NCI-H2081 treated with DMSO at 0.1 percent for 48 hours (cell line): Measurements from ENCODE around the gene ZNF142.

Experiments
- DNase-seq: peaks from one replicate; lab custom pipeline; 2025; lab: John Stamatoyannopoulos, UW

Gene ZNF142

DNA sequence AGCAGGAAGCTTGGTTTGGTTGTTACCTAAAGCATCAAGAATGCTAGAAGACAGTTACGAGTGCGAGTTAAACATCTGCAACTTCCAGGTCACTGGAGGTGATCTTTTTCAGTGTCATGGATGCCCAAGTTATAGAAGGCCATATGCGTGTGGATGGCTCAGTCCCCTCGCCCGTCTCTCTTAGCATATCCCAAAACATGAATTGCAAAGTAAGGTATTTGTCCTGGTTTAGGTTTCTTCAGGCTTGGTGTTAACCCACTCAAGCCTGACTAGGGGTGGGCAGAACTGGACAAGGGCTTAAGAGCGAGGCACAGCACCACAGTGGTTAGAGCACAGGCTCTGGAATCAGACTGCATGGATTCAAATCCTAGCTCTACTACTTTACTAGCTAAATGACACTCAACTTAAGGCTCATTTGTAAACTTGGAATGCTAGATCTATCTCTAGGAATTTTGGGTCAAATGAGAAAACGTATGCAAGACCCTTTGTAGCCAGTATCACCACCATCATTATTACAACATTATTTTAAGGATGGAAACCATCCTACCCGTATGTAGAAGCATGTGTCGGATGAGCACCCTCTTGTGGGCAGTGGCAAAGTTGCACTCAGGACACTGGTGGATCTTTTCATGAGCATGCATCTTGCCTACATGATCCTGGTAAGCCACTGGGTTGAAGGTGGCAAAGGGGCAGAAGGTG, 11.2 kb downstream of the ZNF142 start:
- DNase-seq, result peak; percentile 11

DNA sequence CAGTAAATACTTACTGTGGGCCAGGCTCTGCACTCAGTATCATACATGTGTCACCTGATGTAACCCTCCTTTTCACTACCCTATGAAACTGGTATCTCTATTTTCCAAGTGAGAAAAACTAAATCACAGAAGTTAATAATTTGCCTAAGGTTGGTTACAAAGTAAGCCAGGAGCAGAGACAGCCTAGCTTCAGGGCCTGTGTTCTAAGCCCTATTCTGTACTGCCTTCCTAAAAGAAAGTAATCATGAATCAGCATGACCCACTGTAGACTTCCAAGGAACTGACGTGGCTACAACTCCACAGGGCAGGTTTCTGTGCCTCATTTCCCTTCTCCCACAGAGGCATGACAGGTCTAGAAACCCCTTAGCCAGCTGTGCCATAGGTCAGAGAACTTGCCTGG, 14.3 kb downstream of the ZNF142 start:
- DNase-seq, result no peak

DNA sequence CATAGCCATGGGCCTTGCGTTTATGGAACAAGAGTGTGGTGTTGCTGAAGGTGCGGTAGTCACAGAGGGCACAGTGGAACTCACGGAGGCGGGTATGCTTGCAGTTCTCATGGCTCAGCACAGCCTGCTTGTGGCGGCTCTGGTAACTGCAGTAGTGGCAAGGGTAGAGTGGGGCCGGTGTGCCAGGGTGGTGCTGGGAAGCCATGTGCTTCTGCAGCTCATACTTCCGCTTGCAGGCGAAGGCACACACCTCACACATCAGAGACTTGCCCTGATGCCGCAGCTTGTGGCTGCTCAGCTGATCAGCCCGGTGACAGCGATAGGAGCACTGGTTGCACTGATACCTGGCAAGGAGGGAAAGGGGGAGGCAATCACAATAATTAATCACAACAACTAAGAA, 14.7 kb downstream of the ZNF142 start:
- no peak for DNase-seq

DNA sequence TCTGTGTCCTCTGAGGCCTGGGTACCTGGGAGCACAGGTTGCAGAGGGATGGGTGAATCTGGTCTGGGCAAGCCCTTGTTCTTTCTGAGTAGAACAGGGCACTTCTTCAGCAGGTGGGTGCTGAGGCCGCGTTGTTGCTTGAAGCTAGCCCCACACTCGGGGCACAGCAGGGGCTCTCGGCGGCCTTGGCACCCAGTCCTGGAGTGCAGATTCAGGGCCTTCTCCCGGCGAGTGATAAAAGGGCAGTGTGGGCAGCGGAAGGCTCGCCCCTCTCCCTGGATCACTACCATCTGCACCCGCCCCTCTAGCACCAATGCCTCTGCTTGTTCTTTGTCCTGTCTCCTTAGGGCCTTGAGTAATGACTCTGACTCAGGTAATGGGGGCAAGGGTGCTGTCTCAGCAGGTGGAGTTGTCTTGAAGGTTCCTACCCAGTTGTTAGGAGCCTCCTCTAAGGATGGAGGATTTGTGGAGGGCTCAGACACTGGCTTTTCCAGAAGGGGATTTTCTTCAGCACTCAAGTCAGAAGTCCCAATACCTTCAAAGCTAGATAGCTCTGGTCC, 15.6 kb downstream of the ZNF142 start:
- no peak for DNase-seq

DNA sequence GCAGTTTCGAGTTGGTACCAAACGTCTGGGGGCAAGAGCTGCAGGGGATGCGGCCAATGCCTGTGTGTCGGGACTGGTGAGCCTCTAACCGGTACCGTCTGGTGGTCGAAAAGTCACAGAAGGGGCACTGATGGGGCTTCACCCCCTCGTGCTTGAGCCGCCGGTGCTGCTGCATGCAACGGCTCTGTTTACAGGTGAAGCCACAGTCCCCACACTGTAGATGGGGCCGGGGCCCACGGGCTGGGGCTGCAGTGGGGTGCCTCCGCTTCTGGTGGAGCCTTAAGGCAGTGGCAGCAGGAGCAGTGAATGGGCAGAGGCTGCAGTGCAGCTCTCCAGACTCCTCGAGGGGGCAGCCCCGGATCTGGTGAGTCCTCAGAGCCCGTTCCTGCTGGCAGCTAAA, 16.6 kb downstream of the ZNF142 start:
- DNase-seq, result no peak

DNA sequence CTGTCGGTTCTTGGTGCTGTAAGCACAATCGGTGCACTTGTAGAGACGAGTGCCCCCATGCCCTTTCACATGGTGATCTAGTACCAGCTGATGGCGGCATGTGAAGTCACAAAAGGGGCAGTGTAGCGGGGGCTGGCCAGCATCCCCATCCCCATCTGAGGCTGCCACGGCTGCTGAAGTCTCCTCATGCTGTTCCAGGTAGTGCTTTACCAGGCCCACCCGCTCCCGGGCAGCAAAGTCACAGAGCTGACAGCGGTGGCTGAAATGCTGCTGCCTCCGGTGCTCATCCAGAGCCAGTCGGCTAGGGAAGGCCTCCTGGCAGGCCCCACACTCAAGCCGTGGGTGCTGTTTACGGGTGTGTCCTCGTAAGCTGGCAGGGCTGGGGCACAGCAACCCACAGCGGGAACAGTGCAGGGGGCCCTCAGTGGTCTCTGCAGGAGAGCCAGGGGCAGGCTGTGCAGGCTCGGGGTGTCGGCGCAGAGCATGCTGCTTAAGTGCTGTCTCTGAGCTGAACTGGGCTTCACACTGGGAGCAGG, 17.2 kb downstream of the ZNF142 start:
- DNase-seq, result no peak

DNA sequence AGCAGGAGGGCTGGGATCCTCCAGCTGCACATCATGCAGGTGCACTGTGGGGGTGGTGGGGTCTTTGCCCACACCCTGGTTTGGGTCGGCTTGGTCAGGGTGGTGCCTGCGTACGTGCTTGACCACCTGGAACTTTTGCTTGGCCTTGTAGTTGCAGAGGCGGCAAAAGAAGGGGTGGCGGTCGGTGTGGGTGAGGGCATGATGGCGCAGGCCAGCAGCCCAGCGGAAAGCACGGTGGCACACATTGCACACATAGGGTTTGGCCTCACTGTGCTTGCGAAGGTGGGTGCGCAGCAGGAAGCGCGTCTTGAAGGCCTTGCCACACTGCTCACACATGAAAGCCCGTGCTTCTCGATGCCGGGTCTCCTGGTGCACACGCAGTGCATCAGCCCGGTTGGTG, 21.1 kb downstream of the ZNF142 start:
- DNase-seq, result no peak

DNA sequence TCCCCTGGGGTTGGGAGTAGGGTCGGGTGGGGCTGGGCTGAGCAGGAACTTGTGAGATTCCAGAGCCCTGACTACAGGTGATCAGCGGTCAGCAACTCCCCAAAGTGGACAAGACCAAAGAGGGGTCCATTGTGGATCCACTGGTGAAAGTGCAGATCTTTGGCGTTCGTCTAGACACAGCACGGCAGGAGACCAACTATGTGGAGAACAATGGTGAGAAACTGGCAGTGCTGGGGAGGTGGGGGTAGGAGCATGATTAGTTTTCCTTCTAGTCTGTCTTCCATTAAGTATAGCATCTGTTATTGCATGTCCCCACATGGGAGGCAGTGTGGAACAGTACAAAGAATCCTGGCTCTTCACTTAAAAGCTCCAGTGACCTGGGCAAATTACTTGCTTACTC, 23.7 kb downstream of the ZNF142 start:
- no peak for DNase-seq

DNA sequence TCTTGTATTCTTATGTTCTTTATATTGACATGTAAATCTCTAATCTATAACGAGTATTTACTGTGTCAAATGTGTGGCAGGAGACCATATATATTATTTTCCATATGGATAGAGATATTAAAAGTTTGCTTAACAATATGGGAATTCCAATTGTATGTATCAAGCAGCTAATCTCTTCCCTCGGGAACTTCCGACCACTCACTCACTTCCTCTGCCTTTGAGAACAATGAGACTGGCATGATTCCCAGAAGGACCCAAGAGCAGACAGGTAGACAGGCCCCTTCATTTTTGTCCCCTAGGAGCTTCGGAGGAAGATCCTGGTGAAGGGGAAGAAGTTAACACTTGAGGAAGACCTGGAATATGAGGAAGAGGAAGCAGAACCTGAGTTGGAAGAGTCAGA, 27.6 kb downstream of the ZNF142 start:
- DNase-seq, result no peak

DNA sequence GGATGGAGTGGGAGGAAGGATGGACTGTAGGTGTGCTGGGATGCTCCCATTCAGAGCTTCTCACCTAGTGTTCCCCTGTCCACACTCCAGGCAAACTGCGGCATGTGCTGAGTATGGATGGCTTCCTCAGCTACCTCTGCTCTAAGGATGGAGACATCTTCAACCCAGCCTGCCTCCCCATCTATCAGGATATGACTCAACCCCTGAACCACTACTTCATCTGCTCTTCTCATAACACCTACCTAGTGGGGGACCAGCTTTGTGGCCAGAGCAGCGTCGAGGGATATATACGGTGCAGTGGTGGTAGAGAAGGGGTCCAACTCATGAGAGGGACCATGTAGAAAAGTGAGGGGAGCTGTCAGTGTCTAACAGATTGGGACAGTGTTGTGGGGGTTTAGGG, 31.5 kb downstream of the ZNF142 start:
- no peak for DNase-seq

DNA sequence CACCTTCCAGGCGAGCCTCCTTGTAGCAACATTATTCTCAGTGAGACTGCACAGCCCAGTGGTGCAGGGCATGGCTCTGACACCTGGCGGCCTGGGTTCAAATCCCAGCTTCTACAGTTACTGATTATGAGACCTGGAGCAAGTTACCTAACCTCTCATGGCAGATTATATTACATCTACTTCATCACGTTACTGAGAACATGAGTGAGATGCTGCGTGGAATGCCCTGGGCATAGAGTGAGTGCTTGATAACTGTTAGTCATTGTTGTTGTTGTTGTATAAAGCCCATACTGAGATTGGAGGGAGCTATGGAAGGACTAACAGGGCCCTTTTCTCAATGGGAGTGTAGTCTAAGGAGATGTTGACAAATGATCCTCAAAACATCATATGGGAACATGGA, 33.1 kb downstream of the ZNF142 start:
- DNase-seq, result no peak

DNA sequence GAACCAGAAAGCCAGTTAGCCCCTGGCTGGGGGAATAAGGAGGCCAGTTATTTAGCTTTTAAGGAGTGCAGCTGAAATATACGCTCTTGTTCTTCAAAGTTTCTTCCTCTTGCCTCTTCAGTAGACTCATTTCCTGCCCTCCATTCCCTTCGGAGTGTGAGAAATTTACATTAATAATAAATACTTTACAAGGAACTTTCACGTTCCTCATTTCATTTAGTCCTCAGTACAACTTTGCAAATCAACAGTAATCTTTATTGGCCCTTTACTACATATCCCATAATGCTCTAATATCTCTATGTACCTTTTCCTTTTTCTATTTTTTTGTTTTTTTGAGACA, 36.1 kb downstream of the ZNF142 start:
- no peak for DNase-seq

DNA sequence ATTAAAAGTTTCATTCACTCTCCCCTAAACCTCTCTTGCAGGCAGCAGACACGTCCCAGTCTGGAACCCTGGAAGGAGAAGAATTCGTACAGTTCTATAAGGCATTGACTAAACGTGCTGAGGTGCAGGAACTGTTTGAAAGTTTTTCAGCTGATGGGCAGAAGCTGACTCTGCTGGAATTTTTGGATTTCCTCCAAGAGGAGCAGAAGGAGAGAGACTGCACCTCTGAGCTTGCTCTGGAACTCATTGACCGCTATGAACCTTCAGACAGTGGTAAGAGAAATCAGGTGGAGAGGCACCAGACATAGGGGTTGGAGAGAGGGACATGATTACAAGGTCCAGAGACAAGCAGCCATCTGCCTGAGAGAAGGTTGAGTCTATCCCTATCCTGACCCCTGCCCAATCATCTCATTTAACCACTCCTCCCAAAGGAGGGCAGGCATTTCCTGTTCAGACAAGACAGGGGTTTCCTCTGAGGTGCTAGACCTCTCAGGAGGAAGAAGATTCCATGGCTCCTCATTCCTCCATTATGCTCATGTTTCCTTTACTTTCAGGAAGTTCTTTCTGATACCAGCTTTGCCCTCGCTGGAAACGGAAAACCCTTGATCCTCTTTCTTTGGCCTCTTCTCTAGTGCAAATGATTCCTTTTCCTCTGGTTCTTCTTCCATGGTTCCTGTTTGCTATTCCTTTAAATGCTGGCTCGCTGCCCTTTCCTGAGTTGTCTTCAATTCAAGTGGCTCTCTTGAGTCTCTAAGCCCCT, 36.6 kb downstream of the ZNF142 start:
- DNase-seq, result no peak

DNA sequence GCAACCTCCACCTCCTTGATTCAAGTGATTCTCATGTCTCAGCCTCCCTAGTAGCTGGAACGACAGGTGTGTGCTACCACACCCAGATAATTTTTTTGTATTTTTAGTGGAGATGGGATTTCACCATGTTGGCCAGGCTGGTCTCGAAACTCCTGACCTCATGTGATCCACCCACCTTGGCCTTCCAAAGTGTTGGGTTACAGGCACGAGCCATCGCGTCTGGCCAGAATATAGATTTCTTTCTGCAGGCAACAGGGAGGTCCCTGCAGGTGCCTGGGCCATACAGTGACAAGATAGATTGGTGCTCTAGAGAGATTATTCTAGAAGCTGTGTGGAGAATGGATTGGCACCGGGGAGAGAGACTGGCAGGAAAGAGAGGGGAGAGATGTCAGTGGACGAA, 38.4 kb downstream of the ZNF142 start:
- DNase-seq, result no peak

DNA sequence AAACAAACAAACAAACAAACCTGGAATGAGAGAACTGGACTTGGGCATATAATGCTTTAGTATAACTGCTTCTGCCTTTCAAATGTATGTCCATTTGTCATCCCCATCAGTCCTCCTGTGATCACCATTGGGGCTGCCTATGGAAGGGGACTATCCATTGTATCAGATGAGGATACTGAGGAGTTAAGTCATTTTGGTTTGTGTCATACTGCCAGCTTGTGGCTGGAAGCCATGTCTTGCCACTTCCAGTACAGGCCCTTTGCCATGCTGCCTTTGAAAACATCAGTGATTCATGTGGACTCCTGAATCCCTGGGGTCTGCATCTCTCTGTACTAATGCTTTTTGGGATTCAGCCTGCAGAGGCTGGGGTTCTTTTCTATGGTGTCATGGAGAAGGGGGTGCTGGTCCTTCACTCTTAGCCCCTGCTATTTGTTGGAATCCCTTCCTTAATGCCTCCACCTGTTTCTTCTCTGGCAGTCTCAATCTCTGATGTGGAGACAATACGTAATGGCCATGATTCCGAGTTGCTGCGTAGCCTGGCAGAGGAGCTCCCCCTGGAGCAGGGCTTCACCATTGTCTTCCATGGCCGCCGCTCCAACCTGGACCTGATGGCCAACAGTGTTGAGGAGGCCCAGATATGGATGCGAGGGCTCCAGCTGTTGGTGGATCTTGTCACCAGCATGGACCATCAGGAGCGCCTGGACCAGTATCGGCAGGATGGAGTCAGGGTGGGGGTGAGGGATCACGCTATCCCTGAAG, 41.1 kb downstream of the ZNF142 start:
- DNase-seq, result no peak

DNA sequence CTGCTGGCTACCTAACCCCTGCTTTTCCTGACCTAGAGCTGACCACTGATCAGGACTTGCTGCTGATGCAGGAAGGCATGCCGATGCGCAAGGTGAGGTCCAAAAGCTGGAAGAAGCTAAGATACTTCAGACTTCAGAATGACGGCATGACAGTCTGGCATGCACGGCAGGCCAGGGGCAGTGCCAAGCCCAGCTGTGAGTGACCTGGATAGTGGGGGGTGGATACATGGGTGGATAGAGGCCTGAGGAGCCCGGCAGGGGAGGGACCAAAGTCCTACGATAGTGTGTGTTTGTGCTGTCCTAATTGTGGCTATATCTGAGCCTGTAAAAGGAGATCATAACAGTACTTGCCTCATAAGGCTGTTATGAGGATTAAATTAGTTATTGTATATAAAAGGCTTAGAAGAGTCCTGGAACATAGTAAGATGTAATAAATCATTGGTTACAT, 43.5 kb downstream of the ZNF142 start:
- DNase-seq, result no peak

DNA sequence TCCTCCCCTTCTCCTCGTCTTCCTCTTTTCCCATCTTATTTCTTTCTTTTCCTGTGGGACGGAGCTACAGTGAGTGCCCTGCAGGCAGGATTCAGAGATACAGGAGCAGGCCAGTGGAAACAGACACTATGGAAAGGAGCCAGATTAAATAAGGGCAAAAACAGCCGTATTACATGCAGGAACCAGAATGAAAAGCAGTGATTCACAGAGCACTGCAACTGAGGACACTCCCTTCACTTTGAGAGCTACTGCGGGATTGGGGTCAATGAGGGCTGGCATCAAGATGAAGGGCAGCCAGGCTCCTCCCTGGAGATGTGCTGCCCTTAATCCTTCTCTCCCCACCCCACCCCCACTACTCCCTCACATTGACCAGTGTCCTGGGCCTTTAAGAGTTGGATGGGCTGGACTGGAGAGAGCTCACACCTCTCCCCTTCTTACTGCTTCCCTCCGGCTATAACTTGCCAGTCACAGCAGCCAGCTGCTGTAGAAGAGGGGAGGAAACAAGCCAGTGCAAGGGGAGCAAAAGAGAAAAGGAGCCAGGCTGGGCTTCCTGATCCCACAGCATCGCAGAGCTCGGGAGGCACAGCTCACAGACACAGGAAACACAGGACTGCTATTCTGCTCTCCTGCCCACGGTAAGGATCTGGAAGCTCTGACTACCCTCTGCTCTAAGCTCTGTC, 51.8 kb downstream of the ZNF142 start, which contains the start of gene PLCD4:
TSS of gene PLCD4 (plus strand) at position 464 of the 680 bp plus-strand sequence. CDS start 7,841 bp downstream, outside the sequence.
- no peak for DNase-seq

DNA sequence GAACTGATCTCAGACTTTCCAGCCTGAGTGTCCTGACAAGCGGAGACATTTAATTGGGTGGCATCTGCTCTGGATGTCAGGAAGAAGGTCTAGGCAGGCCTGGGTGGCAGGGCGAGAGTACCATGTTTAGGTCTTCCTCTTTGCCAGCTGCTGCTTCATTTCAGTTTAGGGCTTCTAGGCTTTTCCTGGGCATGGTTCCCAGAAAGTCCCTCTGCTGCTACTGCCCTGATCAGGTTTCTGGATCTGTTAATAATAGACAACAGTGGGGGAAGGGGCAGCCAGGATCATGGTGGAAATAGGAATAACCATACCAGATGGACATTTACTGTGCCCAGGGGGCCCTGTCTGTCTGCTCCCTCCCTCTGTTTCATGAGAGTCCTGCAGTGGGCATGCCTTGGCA, 54.0 kb downstream of the ZNF142 start:
- DNase-seq, result no peak
